ENCODE data around the gene MBL2.

DNA sequence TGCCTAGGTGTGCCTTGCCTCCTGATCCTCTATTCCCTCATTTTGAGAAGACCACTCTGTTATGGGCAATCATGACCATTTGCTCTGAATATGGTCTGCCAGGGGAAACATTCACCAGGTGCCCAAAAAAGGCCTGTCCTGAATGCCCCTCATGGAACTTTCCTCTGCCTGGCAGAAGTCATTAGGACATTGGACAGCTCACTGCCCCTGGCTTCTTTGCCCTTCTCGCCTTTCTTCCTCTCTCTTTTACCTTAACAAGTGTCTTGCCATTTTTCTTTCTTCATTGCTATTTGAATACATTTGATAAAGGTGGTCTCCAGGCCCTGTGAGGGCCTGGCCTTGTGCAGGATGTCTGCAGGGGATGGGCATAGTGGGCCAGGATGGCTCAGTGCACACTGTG is 20.3 kb downstream of the MBL2 start:
- TF ChIP-seq EZH2 (IDR thresholded peaks at IDR 0.05; ENCODE audit: borderline replicate concordance, insufficient read depth, low read length, poor library complexity, severe bottlenecking) (no peak), EP300 (conservative IDR thresholded peaks at IDR 0.05; ENCODE audit: poor library complexity, severe bottlenecking) (no peak), SMC3 (conservative IDR thresholded peaks at IDR 0.05; ENCODE audit: poor library complexity) (no peak), TAF1 (IDR thresholded peaks at IDR 0.05; ENCODE audit: low read depth) (no peak), POLR2AphosphoS5 (IDR thresholded peaks at IDR 0.05) (no peak), RAD21 (conservative IDR thresholded peaks at IDR 0.05) (no peak)
- TF ChIP-seq, protein P1, sequence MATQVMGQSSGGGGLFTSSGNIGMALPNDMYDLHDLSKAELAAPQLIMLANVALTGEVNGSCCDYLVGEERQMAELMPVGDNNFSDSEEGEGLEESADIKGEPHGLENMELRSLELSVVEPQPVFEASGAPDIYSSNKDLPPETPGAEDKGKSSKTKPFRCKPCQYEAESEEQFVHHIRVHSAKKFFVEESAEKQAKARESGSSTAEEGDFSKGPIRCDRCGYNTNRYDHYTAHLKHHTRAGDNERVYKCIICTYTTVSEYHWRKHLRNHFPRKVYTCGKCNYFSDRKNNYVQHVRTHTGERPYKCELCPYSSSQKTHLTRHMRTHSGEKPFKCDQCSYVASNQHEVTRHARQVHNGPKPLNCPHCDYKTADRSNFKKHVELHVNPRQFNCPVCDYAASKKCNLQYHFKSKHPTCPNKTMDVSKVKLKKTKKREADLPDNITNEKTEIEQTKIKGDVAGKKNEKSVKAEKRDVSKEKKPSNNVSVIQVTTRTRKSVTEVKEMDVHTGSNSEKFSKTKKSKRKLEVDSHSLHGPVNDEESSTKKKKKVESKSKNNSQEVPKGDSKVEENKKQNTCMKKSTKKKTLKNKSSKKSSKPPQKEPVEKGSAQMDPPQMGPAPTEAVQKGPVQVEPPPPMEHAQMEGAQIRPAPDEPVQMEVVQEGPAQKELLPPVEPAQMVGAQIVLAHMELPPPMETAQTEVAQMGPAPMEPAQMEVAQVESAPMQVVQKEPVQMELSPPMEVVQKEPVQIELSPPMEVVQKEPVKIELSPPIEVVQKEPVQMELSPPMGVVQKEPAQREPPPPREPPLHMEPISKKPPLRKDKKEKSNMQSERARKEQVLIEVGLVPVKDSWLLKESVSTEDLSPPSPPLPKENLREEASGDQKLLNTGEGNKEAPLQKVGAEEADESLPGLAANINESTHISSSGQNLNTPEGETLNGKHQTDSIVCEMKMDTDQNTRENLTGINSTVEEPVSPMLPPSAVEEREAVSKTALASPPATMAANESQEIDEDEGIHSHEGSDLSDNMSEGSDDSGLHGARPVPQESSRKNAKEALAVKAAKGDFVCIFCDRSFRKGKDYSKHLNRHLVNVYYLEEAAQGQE (IDR thresholded peaks at IDR 0.05; ENCODE audit: borderline replicate concordance) = no peak
- TF ChIP-seq, protein P2, sequence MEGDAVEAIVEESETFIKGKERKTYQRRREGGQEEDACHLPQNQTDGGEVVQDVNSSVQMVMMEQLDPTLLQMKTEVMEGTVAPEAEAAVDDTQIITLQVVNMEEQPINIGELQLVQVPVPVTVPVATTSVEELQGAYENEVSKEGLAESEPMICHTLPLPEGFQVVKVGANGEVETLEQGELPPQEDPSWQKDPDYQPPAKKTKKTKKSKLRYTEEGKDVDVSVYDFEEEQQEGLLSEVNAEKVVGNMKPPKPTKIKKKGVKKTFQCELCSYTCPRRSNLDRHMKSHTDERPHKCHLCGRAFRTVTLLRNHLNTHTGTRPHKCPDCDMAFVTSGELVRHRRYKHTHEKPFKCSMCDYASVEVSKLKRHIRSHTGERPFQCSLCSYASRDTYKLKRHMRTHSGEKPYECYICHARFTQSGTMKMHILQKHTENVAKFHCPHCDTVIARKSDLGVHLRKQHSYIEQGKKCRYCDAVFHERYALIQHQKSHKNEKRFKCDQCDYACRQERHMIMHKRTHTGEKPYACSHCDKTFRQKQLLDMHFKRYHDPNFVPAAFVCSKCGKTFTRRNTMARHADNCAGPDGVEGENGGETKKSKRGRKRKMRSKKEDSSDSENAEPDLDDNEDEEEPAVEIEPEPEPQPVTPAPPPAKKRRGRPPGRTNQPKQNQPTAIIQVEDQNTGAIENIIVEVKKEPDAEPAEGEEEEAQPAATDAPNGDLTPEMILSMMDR (IDR thresholded peaks at IDR 0.05; ENCODE audit: poor library complexity, severe bottlenecking) = no peak

Data from neural cell (in vitro differentiated cells).